K562 (cell line): ENCODE results near the gene CFAP298. TPM values are rescaled to one million over a fixed set of nuclear protein-coding genes. Genes with fewer than 3 reads are reported as not detected.

ENCODE experiments used
- ATAC-seq: fragments of 200-7000 bp; cut with Tn5 transposase; 3 replicates; pipeline ENCODE4 v1.9.1; 2020; ENCODE audit warnings: moderate library complexity
- BruUV-seq: library from RNA; stranded (reverse); fragments of 400-500 nt; replicated peaks from 2 replicates; lab custom pipeline; 2021; lab: Mats Ljungman, UMichigan
- CTCF ChIA-PET: fragments of 300-600 bp; formaldehyde crosslinking; extraction: SDS; loops from one replicate; lab custom pipeline; 2021; ENCODE audit warnings: low intra/inter-chr PET ratio; lab: Yijun Ruan, JAX
- POLR2A ChIA-PET: fragments of 300-600, 350-650 bp; sonication (Branson Sonifier 250); formaldehyde crosslinking; extraction: SDS; loops from one replicate; lab custom pipeline; 2021; ENCODE audit warnings: antibody characterized with exemption, inconsistent platforms; lab: Yijun Ruan, JAX
- DNase-seq, 4 experiments: peaks; one replicate each; pipeline versions ENCODE4 v3.0.0 to v3.0.0-alpha.2; 2011 to 2018; ENCODE audit warnings: low spot score in 3 of 4, mixed read lengths in 3 of 4; ENCODE audit errors: extremely low read depth in 1 of 4
- FAIRE-seq: peaks from 2 replicates; lab custom pipeline; 2011; peaks lifted over from hg19 to GRCh38; lab: Jason Lieb, UNC
- H2AFZ ChIP-seq: 2 replicates; pipeline ENCODE4 v1.6.0; 2011; ENCODE audit warnings: low read depth, low read length, control low read depth, inconsistent platforms
- H3K27ac ChIP-seq: fragments of 200-600 bp; 3 replicates; pipeline ENCODE4 v1.8.0; 2011; ENCODE audit warnings: low read depth, mild to moderate bottlenecking, control low read depth, inconsistent platforms, low read length, moderate library complexity, mixed read lengths; ENCODE audit errors: extremely low read depth
- H3K27me3 ChIP-seq, 2 experiments: fragments of 300-600 bp in 1 of 2; 2 replicates in 1 of 2; 3 replicates in 1 of 2; pipeline versions ENCODE4 v1.6.0 to v1.8.0; 2011; ENCODE audit warnings: inconsistent platforms in 2 of 2, low read length in 2 of 2, mild to moderate bottlenecking in 1 of 2, mixed read lengths in 1 of 2, moderate library complexity in 1 of 2; ENCODE audit not compliant: control insufficient read depth in 2 of 2, insufficient read depth in 2 of 2
- H3K36me3 ChIP-seq: fragments of 300-600 bp; 3 replicates; pipeline ENCODE4 v1.8.0; 2011; ENCODE audit warnings: mild to moderate bottlenecking, low read length, inconsistent platforms; ENCODE audit not compliant: control insufficient read depth, insufficient read depth
- H3K4me1 ChIP-seq, 2 experiments: fragments of 200-600 bp in 1 of 2; replicated peaks in 1 of 2; 2 replicates in 1 of 2; 3 replicates in 1 of 2; pipeline versions ENCODE4 v1.5.1 to v1.8.0; 2011; ENCODE audit warnings: inconsistent platforms in 2 of 2, low read length in 2 of 2, mild to moderate bottlenecking in 1 of 2, mixed read lengths in 1 of 2, moderate library complexity in 1 of 2; ENCODE audit not compliant: control insufficient read depth in 2 of 2, insufficient read depth in 2 of 2
- H3K4me2 ChIP-seq: 2 replicates; pipeline ENCODE4 v1.6.1; 2011; ENCODE audit warnings: low read length, control low read depth, inconsistent platforms, mixed read lengths; ENCODE audit not compliant: insufficient read depth
- H3K4me3 ChIP-seq: fragments of 200-600 bp; sonication (generic), shearing (Covaris generic); 2 replicates; pipeline ENCODE4 v1.5.1; 2016; ENCODE audit warnings: control low read depth, inconsistent platforms
- H3K79me2 ChIP-seq: fragments of 200-600 bp; 3 replicates; pipeline ENCODE4 v1.8.0; 2011; ENCODE audit warnings: low read length, inconsistent platforms; ENCODE audit not compliant: control insufficient read depth, insufficient read depth
- H3K9ac ChIP-seq, 2 experiments: 2 replicates each; pipeline versions ENCODE4 v1.6.0 to v1.6.1; 2011; ENCODE audit warnings: low read depth in 2 of 2, low read length in 2 of 2, control low read depth in 1 of 2, inconsistent platforms in 1 of 2, mild to moderate bottlenecking in 1 of 2, mixed read lengths in 1 of 2; ENCODE audit not compliant: insufficient read depth in 1 of 2
- H3K9me1 ChIP-seq: one replicate; pipeline ENCODE4 v1.6.0; 2011; ENCODE audit warnings: inconsistent platforms, mild to moderate bottlenecking, low read length, moderate library complexity; ENCODE audit not compliant: control insufficient read depth, insufficient read depth
- H3K9me3 ChIP-seq: replicated peaks from 2 replicates; pipeline ENCODE4 v1.5.1; 2011; ENCODE audit warnings: low read depth, low read length, inconsistent platforms; ENCODE audit not compliant: control insufficient read depth, insufficient read depth
- H4K20me1 ChIP-seq: replicated peaks from 2 replicates; pipeline ENCODE4 v1.6.1; 2011; ENCODE audit warnings: low read length, inconsistent platforms, mixed read lengths; ENCODE audit not compliant: control insufficient read depth, insufficient read depth
- CEBPG ChIP-seq, 3 experiments: fragments of 200-800 bp in 1 of 3; sonication (Bioruptor generic) in 1 of 3; sonication (generic) in 1 of 3; formaldehyde crosslinking in 1 of 3; IDR thresholded peaks in 2 of 3; conservative IDR thresholded peaks in 1 of 3; 2 replicates each; pipeline versions ENCODE4 v1.6.1 to v1.8.0; 2016 to 2022; ENCODE audit warnings: missing compliant biosample characterization in 2 of 3, missing genetic modification characterization in 2 of 3, mild to moderate bottlenecking in 1 of 3, missing genetic modification reagents in 1 of 3
- MTA1 ChIP-seq: fragments of 450-650 bp; IDR thresholded peaks from 2 replicates; pipeline ENCODE4 v1.6.1; 2017; ENCODE audit warnings: borderline replicate concordance
- WGBS: fragments of 100-300 bp; shearing (Covaris generic); methylation state at CpG from one replicate; pipeline ENCODE4 v1.1.6; 2016; ENCODE audit warnings: low coverage, mixed read lengths; ENCODE audit not compliant: insufficient coverage; ENCODE audit errors: missing lambda C conversion rate; 5-methylcytosine and 5-hydroxymethylcytosine counted together
- in situ Hi-C: fragments of 300-500 bp; cut with MboI; formaldehyde crosslinking; loops from 4 replicates; pipeline ENCODE4 v1.15.0; 2018; ENCODE audit warnings: inconsistent platforms, mixed read lengths
- intact Hi-C: fragments of 100-400 bp; cut with micrococcal nuclease; formaldehyde crosslinking; loops from 2 replicates; pipeline ENCODE4 v1.14.2; 2022
- polyA plus RNA-seq, 8 experiments: library from polyadenylated mRNA; depleted of rRNA in 4 of 8; stranded (reverse) in 5 of 8; unstranded in 3 of 8; fragments of >200 nt; fragmentation: Nextera tagmentation in 2 of 8; fragmentation: Illumina TruSeq in 1 of 8; extraction: Ambion mirVana in 2 of 8; extraction: Trizol in 1 of 8; gene quantifications; 2 replicates each; pipeline versions ENCODE4 v1.2.1 to v1.2.3, GENCODE V29; 2011 to 2014; ENCODE audit warnings: inconsistent platforms in 1 of 8, missing spikeins in 1 of 8
- total RNA-seq, 7 experiments: library from RNA; depleted of rRNA in 6 of 7; stranded (reverse); fragments of >200 nt in 6 of 7; fragmentation: Illumina TruSeq in 2 of 7; extraction: Trizol in 2 of 7; gene quantifications; 2 replicates each; pipeline versions ENCODE4 v1.2.1 to v1.2.3, GENCODE V29; 2011 to 2021; ENCODE audit warnings: low replicate concordance in 1 of 7
- TF ChIP-seq, protein P1 (sequence below): IDR thresholded peaks from 3 replicates; pipeline ENCODE4 v1.6.1; 2011; ENCODE audit warnings: borderline replicate concordance, mild to moderate bottlenecking, moderate library complexity; ENCODE audit not compliant: insufficient read length; ENCODE audit errors: extremely low read depth

The CFAP298 gene
- total and polyA plus RNA-seq, 9 of the 15 experiments (the other 6 are each of a cell fraction or from before 2014, with no cell fraction given), result 31.4 to 178 (median 89.7) TPM

DNA sequence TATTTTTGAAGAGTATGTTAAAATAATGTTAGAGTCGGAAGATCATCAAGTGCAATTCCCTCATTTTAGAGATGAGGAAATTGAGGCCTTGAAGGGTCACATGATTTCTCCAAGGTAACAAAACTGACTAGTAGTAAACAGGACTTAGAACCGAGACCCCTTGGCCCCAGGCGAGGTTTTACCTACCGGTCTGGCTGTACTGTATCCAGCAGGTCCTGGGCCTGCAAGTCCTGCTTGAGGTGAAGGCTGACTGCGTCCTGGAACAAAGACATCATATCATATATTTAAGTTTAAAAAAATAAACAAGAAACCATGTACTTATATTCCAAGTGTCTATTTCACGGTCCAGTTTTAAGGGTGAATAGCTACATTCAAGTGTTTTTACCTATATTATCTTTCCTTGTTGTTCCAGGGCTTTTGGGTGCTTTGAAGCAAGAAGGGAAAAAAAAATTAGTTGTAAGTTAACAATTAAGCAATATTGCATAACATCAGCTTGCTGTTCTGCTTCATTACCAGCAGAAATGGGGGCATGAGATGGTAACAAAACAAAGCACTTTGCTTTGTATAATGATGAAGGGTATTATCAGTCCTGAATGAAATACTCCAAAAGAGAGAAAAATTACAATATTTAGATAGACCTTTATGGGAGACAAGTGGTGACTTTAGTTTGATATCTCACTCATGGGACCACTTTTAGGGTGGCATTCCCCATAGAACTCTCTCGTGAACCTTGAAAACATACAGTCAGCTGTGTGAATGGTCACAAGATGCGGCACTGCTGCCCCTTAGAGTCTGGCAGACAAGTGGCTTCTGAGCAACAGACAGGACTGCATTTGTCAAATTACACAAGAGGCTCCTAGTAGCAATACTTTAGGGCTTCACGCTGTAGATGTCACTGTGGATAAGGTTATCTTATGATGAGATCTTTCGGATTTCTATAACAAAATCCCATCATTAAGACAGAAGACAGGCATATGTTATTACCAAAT lies 29.8 kb upstream of the CFAP298 start:
- in situ Hi-C loops, result no loop called here
- Histone ChIP-seq H3K9me1 (no peaks in the 10 kb centered on the region), H3K4me2 (no peak overlapping the region), H3K4me3 (no peak overlapping the region), H3K9ac (no peak overlapping the region), H3K27me3 (no peaks in the 10 kb centered on the region), H3K9me3 (no peaks in the 10 kb centered on the region), H4K20me1 (no peaks in the 10 kb centered on the region), H2AFZ (no peak overlapping the region), H3K4me1 (peaks cover 5% of the 10 kb centered on the region in 2 experiments; a peak in 3 of 5 replicates), H3K79me2 (no peaks in the 10 kb centered on the region), H3K27ac (no peak overlapping the region), H3K36me3 (peaks cover 52% of the 10 kb centered on the region; the same call in 2 of the 3 replicates)
- TF ChIP-seq CEBPG (CRISPR knock-in tag; IDR thresholded peaks at IDR 0.05) (no peak), CEBPG (tag; conservative IDR thresholded peaks at IDR 0.05 in 1 of 2, IDR thresholded peaks at IDR 0.05 in 1 of 2) (peak in 1 of 2 experiments; percentile 66; a peak in 3 of 4 replicates), MTA1 (no peak)
- TF ChIP-seq, protein P1, sequence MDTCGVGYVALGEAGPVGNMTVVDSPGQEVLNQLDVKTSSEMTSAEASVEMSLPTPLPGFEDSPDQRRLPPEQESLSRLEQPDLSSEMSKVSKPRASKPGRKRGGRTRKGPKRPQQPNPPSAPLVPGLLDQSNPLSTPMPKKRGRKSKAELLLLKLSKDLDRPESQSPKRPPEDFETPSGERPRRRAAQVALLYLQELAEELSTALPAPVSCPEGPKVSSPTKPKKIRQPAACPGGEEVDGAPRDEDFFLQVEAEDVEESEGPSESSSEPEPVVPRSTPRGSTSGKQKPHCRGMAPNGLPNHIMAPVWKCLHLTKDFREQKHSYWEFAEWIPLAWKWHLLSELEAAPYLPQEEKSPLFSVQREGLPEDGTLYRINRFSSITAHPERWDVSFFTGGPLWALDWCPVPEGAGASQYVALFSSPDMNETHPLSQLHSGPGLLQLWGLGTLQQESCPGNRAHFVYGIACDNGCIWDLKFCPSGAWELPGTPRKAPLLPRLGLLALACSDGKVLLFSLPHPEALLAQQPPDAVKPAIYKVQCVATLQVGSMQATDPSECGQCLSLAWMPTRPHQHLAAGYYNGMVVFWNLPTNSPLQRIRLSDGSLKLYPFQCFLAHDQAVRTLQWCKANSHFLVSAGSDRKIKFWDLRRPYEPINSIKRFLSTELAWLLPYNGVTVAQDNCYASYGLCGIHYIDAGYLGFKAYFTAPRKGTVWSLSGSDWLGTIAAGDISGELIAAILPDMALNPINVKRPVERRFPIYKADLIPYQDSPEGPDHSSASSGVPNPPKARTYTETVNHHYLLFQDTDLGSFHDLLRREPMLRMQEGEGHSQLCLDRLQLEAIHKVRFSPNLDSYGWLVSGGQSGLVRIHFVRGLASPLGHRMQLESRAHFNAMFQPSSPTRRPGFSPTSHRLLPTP, result no peak
- POLR2A ChIA-PET, result no interaction called here
- ATAC-seq, result no peak
- no TSS peak for BruUV-seq
- WGBS, result 71% methylated on average over 10 of the region's 10 CpGs
- no peak for FAIRE-seq
- intact Hi-C loops, result no loop called here
- DNase-seq, result no peak
- CTCF ChIA-PET, result interaction anchor here (0.6 kb wide), 1 partner anchor 72 kb away, joined by 3 read pairs; no protein-coding TSS in a partner anchor
